GM19438 (cell line): ENCODE data around the gene PPM1K.

Experiments used
- ATAC-seq: cut with Tn5 transposase; IDR thresholded peaks from one replicate; pipeline ENCODE4 v1.9.1; 2021; ENCODE audit warnings: low read depth; ENCODE audit not compliant: unreplicated experiment

PPM1K gene

GRCh38 chr4:88277711-88278225 is 6.6 kb downstream of the PPM1K start:
- ATAC-seq = no peak

GRCh38 chr4:88276952-88277710 is 7.2 kb downstream of the PPM1K start:
- ATAC-seq = no peak

GRCh38 chr4:88275949-88276515 is 8.3 kb downstream of the PPM1K start:
- ATAC-seq = no peak

DNA sequence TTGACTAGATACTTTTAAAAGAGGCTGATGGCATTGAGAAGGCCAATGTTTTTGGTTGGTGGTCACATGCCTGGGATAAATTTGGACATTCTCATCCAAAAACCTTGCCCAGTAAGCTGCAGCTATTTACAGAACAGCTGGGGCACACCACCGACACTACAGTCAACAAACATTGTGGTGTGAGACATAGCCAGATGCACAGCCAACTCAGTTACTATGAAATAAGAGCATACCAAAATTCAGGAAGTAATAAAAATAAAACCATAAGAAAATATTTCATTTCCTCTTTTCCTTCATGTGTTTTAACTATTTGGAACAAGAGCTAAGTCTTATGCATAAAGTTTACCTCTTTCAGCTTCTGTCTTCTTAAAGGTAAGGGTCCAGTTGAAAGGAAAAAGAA is 8.8 kb downstream of the PPM1K start:
- ATAC-seq = peak; percentile 50

DNA sequence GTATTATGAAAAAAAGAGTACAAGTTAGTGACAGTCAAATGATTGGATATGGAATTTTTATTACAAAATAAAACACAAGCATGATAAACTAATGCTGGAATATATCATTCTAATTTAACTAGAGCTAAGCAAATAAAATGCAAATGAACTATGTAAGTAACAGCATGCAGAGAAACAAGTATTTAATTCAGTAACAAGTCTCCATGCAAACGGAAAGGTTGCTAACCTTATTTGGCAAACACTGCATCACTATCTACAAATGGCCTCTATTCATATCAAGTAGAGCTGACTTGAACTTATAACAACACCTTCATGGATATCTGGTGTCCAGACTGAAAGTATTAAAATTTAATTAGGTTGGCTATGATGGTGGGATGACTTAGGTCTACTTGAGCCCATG is 15.4 kb downstream of the PPM1K start:
- no peak for ATAC-seq

GRCh38 chr4:88264336-88264735 is 20.0 kb downstream of the PPM1K start:
- ATAC-seq = no peak

- ATAC-seq = no peak
These were observed 26.6 kb downstream of the PPM1K start for GRCh38 chr4:88257726-88258125.

DNA sequence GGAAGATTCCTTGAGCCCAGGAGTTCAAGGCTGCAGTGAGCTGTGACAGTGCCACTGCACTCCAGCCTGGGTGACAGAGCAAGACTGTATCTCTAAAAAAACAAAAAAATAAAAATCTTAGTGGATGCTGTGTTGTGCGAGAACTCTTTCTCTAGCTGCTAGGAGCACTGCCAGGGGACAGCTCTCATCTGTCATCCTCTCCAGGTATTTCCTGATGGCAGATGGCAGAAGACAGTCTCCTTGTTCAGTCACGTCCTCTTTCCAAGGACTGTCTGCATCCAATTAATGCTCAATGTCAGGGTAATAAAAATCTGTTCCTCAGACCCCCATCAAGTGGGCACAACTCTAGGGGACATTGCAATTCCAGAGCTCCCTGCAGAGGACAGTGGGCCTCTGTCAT is 29.2 kb downstream of the PPM1K start:
- ATAC-seq = no peak

- no peak for ATAC-seq
These were observed 32.4 kb downstream of the PPM1K start for GRCh38 chr4:88251924-88252323.

GRCh38 chr4:88247148-88247547 is 37.2 kb downstream of the PPM1K start:
- ATAC-seq = no peak

DNA sequence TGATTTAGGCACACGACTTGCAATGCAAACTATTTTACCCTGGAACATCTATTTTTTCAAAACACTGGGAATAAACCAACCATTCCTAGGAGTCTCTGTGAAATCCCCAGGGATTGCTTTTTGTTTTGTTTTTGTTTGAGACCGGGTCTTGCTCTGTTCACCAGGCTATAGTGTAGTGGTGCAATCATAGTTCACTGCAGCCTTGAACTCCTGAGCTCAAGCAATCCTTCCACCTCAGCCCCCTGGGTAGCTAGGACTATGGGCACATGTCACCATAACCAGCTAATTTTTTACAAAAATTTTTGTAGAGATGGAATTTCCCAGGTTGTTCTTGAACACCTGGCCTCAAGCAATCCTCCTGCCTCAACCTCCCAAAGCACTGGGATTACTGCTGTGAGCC is 37.8 kb downstream of the PPM1K start:
- ATAC-seq = no peak

GRCh38 chr4:88244816-88245579 is 39.4 kb downstream of the PPM1K start:
- peak; percentile 75 for ATAC-seq

DNA sequence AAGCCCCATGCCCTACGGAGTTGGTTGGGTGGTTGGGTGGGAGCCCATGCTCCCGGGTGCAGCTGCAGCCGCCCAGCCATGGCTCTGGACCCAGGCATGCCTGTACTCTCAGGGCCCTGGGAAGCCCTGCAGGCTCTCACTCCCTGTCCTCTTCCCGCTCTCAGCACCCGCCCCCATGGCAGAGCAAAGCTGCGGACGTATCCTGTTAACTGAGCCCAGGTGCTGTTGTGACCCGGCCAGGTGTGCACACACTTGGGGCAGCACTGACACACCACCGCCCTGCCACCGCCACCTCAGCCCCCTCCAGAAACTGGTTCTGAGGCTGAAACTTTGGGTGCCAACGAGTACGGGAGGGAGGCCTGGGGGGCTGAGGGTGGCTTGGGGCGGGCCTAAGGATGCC is 40.3 kb downstream of the PPM1K start:
- no peak for ATAC-seq

DNA sequence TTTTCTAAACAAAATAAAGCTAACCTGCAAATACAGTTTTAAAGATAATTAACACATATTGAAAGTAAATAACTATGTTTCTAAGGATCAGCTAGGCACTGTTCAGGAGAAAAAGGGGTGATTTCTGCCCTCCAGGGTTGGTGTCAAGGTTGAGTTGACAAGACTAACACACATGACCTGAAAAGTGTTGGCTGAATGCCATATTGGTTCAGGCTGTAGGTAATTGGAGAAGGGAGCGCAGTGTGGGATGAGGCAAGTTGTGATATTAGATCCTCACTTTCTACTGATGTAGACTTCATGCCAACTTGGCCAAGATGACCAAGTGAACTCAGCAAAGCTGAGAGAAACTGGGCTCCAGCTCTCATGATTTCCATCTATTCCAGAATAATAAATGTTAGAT is 42.2 kb downstream of the PPM1K start:
- no peak for ATAC-seq

DNA sequence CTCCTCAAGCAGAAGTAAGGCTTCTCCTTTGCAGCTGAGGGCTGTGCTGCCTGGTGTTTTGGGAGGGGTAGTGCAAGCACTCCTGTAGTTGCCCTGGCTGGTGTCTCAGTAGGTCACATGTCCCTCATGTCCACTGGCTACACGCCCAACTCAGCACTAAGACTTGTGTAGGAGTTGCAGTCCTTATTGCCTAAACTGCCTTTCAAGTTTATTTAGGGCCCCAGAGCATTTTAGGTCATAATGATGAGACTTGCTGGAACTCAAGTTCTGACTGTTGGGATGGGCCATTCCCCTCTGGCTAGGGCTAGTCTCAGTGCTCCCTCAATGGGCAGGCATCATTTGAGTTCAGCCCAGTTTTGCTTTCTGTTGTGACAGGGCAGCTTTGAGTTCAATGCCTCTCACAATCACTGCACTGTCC is 44.1 kb downstream of the PPM1K start:
- ATAC-seq = no peak

DNA sequence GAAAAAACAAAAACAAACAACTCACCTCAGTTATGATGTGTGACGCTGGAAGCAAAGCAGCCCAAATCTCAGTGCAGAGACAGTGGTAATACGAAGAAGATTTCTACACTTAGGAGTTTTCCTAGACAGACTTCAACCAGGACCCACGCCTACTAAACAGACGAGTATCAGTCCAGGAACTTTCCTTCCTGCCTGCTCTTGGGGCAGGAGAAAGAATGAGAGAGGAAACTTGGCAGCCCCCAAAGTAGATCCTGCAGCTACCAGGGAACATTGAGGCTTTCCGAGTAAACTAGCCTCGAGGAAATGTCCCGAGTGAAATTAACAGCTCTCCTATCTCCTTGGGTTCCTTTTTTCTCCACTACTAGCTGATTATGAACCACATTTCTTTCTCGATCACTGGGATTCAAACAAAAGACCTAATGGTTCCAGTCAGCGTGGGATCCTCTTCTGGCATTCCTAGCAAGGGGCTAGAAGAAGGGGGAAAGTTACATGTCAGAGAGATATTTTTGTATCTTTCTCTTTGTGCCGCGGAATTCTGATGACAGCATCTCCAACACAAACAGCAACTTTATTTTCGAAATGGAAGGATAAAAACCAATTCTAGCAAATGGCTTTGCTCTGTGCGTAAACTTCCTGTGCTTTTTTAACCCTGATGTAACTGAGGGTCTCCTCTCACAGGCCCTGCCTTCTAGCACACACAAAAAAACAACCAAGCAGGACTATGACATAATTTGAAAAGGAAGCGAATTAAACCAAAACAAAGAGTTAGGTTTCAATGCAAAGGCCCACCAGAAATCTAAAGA is 53.2 kb downstream of the PPM1K start:
- ATAC-seq = no peak

DNA sequence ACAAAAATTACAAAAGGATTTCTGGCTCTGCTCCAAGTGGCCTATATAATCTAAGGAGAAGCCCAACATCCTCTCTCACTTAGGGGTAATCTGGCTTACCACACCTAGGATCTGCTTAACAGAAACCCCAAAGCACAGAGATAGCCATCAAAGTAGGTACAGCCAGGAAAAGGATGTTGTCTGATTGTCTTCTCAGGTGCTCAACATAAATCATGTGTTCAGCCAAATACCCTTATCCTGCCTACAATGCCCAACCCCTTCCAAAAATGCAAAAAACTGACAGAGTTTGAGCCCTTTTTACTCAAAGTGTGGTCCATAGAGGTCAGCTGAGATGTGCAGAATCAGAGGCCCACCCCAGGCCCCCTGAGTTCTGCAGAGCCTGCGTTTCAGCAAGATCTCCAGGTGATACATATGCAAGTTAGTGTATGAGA is 53.9 kb downstream of the PPM1K start:
- ATAC-seq = no peak

DNA sequence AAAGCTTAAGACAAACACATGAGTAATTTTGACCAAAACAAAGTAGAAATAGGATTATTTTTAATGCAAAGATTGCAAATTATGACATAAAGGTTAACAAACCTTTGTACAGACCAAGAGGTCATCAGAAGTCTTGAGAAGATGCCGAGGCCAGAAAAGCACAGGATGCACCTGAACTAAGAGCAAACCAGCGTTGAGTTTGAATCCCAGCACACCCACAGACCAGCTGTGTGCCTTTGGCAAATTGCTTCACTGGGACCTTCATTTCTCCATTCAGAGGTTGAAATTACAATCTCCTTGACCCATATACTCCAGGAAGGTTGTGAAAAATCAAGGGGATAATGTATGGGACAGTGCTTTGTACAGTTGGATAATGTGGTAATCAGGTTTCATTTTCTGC is 56.6 kb downstream of the PPM1K start:
- ATAC-seq = no peak

DNA sequence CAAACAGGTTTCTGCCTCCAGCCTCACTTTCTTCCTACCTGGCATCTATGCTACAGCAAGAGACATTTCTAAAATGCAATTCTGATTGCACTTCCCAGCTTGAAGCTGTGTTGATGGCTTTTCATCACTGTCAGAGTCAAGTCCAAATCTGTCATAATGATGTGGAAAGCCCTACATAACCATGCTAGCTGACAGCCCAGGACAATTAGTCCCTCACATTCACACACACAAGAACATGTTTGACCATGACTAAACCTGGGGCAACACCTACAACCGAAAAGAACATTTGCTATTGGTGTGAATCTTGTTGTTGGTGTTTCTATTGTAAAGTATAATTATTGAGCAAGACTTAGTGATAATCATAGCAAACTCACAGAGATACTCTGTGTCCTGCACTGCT is 58.2 kb downstream of the PPM1K start:
- no peak for ATAC-seq

DNA sequence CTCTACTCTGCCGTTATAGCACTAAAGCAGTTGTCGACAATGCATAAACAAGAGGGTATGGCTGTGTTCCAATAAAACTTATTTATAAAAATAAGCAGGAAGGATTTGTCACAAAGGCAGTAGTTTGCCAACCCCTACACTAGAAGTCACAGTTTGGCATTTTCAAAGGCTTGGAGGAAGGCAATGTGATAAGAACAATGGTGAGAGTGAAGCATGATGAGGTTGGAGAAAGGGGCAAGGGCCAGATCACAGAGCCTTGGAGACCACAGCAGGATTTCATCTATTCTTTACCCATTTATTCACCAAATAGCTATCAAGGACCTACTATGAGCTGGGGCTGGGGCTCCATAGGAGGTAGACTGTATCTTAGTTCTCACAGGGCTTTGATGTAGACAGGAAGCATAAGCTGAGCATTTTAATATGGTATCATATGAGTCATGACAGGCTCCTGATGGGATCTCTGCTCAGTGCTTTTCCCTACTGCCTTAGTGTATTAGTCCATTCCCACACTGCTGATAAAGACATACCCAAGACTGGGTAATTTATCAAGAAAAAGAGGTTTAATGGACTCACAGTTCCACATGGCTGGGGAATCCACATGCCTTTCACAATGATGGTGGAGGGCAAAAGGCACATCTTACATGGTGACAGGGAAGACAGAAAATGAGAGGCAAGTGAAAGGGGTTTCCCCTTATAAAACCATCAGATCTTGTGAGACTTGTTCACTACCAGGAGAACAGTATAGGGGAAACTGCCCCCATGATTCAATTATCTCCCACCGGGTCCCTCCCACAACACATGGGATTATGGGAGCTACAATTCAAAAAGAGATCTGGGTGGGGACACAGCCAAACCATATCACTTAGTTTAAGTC is 58.9 kb downstream of the PPM1K start:
- ATAC-seq = no peak
